NB4 (cell line): Measurements from ENCODE around the gene VRK3.

Experiments
- DNase-seq: peaks from one replicate; pipeline ENCODE4 v3.0.0; 2010; ENCODE audit warnings: low read depth
- H3K4me3 ChIP-seq: one replicate; pipeline ENCODE4 v1.5.1; 2011; ENCODE audit warnings: mild to moderate bottlenecking, low read depth, low read length, moderate library complexity
- MAX ChIP-seq: IDR thresholded peaks from 2 replicates; pipeline ENCODE4 v1.6.1; 2011; ENCODE audit warnings: low read depth, low read length
- MYC ChIP-seq: IDR thresholded peaks from 2 replicates; pipeline ENCODE4 v1.6.1; 2011; ENCODE audit warnings: low read depth, low read length
- POLR2A ChIP-seq: IDR thresholded peaks from 2 replicates; pipeline ENCODE4 v1.6.1; 2011; ENCODE audit warnings: mild to moderate bottlenecking; ENCODE audit not compliant: insufficient read length; ENCODE audit errors: extremely low read depth
- TF ChIP-seq, protein P1 (sequence below): IDR thresholded peaks from one replicate; pipeline ENCODE4 v1.5.1; 2012; ENCODE audit warnings: low read depth, low read length

The VRK3 gene

DNA sequence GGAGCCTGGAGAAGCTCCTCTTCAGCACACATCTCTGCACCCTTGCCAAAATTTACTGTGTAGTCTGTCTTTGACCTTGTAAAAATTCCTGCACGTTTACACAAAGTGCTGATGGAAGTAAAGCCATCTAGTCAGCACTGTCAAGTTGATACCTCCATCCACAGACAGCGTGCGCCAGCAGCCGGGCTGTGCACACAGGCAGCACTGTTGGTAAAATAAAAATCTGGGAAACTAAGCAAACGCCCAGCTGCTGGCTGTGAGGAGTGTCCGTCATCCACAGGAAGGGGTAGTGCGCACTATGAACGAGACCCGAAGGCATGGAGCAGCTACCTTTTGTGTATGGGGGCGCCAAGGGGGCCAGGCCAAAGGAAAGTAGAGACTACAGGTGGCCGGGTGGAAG is 46.8 kb downstream of the VRK3 start:
- H3K4me3 ChIP-seq = no peak overlapping the region
- DNase-seq = no peak
- TF ChIP-seq POLR2A (no peak), MAX (no peak), MYC (no peak)
- TF ChIP-seq, protein P1, sequence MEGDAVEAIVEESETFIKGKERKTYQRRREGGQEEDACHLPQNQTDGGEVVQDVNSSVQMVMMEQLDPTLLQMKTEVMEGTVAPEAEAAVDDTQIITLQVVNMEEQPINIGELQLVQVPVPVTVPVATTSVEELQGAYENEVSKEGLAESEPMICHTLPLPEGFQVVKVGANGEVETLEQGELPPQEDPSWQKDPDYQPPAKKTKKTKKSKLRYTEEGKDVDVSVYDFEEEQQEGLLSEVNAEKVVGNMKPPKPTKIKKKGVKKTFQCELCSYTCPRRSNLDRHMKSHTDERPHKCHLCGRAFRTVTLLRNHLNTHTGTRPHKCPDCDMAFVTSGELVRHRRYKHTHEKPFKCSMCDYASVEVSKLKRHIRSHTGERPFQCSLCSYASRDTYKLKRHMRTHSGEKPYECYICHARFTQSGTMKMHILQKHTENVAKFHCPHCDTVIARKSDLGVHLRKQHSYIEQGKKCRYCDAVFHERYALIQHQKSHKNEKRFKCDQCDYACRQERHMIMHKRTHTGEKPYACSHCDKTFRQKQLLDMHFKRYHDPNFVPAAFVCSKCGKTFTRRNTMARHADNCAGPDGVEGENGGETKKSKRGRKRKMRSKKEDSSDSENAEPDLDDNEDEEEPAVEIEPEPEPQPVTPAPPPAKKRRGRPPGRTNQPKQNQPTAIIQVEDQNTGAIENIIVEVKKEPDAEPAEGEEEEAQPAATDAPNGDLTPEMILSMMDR = no peak

DNA sequence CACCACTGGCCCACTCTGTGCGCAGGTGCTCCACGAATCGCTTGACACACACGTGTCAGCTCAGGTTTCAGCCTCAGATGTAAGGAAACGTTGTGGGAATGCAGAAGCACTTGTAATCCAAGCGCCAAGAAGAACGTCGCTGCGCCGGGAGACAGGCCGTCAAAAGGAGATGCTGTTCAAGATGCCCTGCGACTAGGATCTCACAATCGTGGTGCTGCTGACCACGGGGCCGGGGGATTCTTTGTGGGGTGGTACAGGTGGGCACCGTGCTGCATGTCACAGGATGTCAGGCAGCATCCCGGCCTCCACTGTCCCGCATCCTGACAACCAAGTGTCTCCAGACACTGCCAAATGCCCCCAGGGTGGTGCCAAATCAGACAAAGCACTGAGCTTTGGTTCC is 47.3 kb downstream of the VRK3 start:
- DNase-seq = no peak
- no peak overlapping the region for H3K4me3 ChIP-seq
- TF ChIP-seq MAX (no peak), POLR2A (no peak)

GRCh38 chr19:49977076-49977475 is 48.1 kb downstream of the VRK3 start:
- no peak for DNase-seq
- TF ChIP-seq POLR2A (no peak), MYC (no peak), MAX (no peak)
- TF ChIP-seq, protein P1 = no peak
- H3K4me3 ChIP-seq = no peak overlapping the region

GRCh38 chr19:49976496-49976895 is 48.7 kb downstream of the VRK3 start:
- no peak for DNase-seq
- TF ChIP-seq MAX = no peak
- H3K4me3 ChIP-seq = no peak overlapping the region

DNA sequence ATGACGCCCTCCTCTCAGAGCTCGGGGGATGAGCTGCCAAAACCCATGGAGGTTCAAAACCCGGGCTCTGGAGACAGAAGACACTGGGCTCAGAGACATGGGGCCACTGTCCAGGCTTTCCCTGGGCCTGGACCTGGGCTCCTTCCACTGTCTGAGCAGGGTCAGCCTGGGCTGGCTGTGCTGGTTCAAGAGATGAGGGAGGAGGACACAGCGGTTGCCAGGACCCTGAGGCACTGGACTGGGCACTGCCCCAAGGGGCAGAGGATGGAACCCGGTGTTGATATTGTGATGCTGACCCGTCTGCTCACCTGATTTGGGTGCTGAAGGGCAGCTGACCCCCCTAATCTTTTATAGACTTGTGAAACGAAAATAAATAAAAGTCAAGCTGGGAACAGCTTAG is 50.1 kb downstream of the VRK3 start:
- TF ChIP-seq, protein P1 = no peak
- TF ChIP-seq MYC = no peak
- no peak for TF ChIP-seq POLR2A
- TF ChIP-seq MAX = no peak
- no peak for DNase-seq
- H3K4me3 ChIP-seq = no peak overlapping the region

DNA sequence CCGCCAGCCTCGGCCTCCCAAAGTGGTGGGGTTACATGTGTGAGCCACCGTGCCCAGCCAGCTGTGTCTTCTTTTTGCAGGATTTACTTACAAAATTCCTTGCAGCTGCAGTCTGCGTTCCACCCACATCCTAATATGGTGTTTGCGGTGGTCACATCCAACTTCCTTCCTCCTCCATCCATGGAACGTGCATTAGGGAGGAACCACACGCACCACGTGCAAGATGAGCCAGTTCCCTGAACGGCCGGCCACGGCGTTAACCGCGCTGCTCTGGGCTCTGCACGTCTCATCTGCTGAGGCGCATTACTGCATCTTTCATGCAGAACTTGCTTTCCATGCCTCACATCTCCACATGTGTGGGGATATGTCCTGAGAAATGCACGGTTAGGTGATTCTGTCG is 51.2 kb downstream of the VRK3 start:
- H3K4me3 ChIP-seq = no peak overlapping the region
- peak; percentile 61 for DNase-seq
- TF ChIP-seq, protein P1 = no peak
- TF ChIP-seq MAX (no peak), MYC (no peak), POLR2A (no peak)

DNA sequence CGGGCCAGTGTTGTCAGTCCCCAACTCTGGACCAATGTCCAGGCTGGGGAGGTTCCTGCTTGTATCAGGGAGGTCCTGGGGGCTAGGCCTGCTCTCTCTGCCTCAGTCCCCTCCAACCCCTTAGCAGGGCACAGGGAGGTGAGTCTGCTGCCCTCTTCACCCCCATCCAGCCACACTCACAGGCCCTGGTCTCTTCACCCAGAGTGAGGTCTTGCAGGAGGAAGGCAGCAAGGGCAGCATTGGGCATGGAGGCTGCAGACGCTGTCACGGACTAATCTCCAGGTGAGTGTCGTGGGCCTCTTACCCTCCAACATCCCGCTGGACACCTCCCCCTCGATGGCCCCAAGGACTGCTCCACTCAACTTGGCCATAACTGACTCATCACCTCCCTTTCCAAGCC is 52.3 kb downstream of the VRK3 start:
- TF ChIP-seq POLR2A = no peak
- no peak for TF ChIP-seq MAX
- TF ChIP-seq, protein P1 = no peak
- no peak for TF ChIP-seq MYC
- no peak for DNase-seq
- H3K4me3 ChIP-seq = no peak overlapping the region
